HG02970 (cell line): ENCODE results near the gene AASS.

Source experiments
- ATAC-seq: cut with Tn5 transposase; IDR thresholded peaks from one replicate; pipeline ENCODE4 v1.9.1; 2021; ENCODE audit warnings: mild to moderate bottlenecking, moderate library complexity, moderate number of reproducible peaks; ENCODE audit not compliant: unreplicated experiment, low FRiP score

Gene AASS

GRCh38 chr7:122055073-122055472 is 89.0 kb downstream of the AASS start:
- no peak for ATAC-seq

DNA sequence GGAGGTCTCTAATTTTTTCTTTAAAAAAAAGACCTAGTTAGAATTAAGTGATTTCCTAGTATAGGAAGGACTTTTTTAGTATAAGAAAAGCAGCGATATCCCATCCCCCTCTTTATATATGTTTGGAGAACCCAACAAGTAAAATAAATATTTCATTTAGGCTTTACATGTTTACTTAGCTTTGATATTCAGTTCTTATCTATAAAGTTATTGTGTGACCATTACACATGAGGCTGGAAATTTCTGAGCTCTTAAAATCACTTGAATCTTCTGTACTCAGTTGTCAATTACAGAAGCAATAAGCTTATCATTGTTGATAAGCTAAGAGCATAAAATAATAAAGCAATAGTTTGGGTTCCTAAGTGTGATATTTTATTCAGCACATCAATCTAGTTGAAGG is 89.7 kb downstream of the AASS start:
- no peak for ATAC-seq

DNA sequence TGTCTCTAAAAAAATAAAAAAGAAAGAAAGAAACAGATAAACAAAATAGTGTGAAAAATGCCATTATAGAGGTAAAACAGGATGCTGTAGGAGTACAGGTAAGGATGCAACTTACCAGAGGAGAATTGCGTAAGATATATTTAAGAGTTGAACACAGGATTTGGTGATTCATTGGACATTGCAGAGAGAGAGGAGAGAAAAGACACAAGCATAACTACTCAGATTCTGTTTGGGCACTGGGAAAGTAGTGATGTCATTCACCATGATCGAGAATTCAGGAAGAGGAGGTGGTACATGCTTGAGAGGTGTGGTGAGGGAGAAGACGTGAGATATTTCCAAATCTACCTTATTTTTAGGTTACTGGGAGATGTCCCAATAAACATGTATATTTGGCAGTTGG is 97.6 kb downstream of the AASS start:
- no peak for ATAC-seq

GRCh38 chr7:122040147-122040546 is 103.9 kb downstream of the AASS start:
- no peak for ATAC-seq

GRCh38 chr7:122038904-122039303 is 105.1 kb downstream of the AASS start:
- no peak for ATAC-seq

DNA sequence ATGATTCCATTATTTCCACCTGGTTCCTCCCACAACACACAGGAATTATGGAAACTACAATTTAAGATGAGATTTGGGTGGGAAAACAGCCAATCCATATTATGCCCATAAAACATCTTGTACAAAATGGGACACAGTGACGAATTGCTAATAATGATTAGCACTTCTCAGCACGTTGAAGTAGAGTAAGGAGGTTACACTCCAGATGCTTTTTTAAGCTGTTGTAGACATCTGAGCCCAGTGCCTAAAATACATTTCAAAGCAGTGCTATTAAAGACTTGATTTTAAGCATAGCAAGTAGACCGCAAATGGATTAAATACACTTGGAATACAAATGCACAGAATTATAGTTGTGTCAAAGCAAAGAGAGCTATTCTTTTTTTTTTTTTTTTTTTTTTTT is 105.9 kb downstream of the AASS start:
- no peak for ATAC-seq

- ATAC-seq: no peak
These were observed 108.2 kb downstream of the AASS start for GRCh38 chr7:122035876-122036275.

DNA sequence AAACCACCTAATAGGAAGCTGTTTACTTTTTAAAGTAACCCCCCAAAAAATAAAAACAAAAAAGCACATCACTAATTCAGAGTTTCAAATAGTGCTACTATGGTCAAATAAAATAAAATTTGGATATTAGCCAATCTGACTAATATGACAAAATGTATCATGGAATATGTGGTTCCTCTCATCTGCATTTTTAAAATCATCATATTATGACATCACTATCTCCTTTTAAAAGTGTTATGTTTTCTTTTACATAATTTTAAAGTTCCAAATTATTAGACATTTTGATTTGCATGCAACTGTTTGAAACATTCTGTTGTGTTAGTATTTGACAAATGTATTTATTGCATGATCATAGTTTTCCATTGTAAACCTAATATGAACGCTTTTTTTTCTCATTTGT is 110.4 kb downstream of the AASS start:
- no peak for ATAC-seq

GRCh38 chr7:122027058-122027457 is 117.0 kb downstream of the AASS start:
- no peak for ATAC-seq
